IPS DF 4.7 (cell line): ENCODE data around the gene SWSAP1.

Experiments
- DNase-seq: peaks from one replicate; pipeline ENCODE4 v3.0.0-alpha.2; 2013; ENCODE audit warnings: low spot score; ENCODE audit errors: extremely low read depth

Gene SWSAP1

GRCh38 chr19:11408591-11408990 lies 34.1 kb downstream of the SWSAP1 start:
- DNase-seq: no peak

DNA sequence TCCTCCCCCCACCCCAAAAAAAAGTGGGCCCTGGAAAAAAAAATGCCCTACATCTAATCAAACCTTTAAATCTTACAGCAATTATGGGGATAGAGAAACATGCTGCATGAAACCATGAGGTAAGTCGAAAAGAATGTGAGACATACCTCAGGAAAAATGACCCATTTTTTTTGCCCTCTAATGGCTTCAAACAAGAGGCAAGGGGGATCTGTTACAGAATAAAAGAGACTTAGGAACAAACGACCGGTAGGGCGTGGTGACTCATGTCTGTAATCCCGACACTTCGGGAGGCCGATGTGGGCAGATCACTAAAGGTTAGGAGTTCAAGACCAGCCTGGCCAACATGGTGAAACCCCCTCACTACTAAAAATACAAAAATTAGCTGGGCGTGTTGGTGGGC lies 36.2 kb downstream of the SWSAP1 start:
- DNase-seq: no peak

DNA sequence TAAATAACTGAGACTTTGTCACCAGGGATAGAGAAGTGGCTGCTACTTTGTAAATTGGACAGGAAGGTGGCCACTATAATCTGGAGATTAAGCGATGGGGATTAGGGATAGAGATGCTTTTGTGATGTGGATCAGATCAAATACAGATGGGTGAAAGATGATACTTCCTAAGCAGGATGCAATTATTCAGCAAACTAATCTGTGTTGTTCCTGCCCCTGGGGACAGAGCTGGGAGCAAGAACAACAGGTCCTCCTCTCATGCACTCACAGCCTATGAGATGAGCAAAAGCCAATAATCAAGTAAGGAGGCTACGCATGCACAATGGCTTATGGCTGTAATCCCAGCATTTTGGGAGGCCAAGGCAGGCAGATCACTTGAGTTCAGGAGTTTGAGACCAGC lies 40.1 kb downstream of the SWSAP1 start:
- DNase-seq: no peak

- no peak for DNase-seq
These were observed 42.0 kb downstream of the SWSAP1 start for GRCh38 chr19:11416346-11417052.

DNA sequence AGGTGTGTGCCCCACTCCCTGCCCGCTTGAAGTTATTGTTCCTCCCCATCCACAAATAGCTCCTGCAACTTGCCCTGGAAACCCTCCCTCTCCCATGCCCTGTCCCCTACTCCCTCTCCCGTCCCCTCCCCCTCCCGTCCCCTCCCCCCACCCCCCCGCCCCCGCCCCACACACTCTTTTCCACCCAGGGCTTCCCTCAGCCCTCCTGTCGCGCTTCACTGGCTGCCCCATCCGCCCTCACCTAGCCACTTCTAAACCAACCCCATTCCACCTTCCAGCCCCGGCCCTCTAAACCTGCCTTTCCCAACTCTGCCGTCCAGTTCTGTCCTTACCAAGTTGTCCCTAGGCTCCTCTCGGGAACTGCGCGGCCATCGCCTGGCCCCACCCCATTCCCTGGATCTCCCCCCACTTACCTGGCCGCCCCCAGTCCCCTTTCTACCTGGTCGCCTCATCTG lies 43.7 kb downstream of the SWSAP1 start:
- no peak for DNase-seq

DNA sequence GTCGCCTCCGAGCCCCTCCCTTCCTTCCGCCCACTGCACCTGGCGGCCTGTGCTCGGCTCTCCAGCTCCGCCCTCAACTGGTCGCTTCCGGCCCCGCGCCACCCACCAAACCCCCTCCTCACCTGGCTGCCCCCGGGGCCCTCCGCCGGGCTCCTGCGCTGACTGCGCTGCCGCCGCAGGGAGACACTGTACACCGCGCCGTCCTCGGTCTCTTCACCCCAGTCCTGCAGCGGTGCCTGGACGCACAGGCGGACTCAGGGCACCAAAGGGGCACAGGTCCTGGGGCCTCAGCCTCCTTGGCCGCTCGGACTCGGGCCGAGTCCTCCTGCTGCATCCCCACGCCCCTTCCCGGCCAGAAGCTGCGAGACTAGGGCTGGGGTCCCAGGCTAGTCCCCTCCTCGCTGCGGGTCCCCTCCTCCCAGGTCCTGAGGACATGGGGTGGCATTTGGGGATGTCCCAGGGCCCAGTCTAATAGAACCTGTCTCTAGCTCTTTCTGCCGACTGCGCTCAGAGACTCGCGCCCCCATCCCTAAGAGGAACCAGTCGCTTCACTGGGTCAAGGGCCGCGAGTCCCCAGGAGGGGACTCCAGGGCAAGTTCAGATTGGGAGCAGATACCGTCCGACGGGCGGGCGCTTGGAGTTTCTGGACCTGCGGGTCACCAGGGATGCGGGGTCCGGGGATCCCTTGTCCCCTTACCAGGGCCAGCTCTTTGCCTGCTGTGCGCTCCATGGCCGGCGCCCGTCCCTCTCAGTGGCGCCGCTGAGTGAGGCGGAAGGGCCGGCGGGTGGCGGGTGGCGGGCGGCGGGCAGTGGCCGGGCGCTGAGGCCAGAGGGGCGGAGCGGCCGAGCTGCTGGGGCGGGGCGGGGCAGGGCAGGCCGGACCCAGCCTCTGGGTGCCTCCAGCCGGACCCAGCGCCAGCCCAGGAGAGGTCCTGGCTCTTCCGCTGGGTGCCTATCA lies 44.4 kb downstream of the SWSAP1 start, which contains the start of gene RGL3:
RGL3 (minus strand) TSS at position 766 of the 958 bp plus-strand sequence; CDS start at position 730, 36 bp downstream.
- DNase-seq: no peak

GRCh38 chr19:11420429-11421370 lies 46.2 kb downstream of the SWSAP1 start:
- no peak for DNase-seq

- DNase-seq: no peak
These were observed 47.1 kb downstream of the SWSAP1 start for GRCh38 chr19:11421371-11422098.

DNA sequence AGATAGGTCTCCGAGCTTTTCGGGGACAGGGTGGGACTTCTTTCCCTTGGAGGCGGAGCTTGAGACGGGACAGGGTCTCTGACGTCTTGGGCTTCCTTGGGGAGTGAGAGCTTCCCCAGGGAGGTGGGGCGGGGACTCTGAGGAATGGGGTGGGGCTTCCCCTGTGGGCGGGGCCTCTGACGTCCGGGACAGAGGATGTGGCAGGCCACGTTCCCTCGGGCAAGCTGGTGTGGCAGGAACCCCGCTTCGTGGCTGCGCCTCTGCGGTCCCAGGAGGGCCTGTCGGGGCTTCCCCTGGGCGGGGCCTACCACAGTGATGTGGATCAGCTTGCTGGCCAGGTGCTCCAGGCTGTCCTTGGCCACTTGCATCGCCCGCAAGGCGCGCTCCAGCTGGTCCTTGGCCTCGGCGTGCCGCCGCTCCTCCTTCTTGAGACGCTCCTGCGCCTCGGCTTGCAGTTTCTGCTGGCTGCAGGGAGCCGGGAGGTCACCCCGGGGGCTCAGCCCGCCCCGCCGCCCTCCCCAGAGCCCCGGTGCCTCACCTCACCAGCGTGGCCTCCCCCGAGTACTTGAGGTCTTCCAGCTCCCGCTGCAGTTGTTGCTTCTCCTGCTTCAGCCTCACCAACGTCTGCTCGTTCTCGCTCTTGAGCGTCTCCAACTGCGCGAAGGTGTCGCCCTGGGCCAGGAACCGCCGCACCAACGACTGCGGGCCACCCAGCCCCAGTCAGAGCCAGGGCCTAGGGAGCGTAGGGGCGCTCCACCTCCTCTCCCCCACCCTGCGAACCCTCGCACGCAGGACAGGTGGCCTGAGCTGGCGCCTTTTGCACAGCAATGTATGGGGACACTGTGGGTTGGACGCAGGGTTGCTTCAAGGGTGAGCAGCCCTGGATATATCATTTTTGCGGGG lies 47.9 kb downstream of the SWSAP1 start:
- DNase-seq: no peak

DNA sequence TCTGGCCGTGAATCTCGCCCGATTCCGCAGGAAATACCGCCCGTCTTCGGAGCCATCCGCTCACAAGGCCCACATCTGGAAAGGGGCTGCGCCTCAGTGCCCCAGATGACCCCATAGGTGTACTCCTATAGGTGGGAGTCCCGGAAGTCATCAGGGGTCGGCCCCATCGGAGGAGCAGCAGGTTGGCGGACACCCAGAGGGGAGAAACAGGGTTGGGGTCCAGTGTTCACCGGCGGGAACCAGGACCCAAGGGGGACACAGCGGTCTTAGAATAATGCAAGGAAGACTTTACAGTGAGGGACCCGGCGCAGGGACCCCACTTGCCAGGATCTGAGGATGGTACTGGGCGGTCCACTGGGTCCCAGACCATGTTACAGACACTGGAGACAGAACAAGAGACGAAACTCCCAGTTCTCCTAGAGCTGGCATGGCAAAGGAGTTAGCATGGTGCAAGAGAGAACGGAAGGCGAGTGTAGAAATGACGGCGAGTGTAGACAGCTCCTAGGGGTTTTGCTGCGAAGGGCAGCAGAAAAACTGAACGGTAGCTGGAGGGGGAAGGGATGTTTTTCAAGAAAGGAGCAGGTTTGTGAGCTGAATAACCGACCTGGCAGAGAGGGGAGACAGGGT lies 48.8 kb downstream of the SWSAP1 start:
- DNase-seq: no peak

GRCh38 chr19:11423791-11424181 lies 49.3 kb downstream of the SWSAP1 start:
- DNase-seq: no peak
